ENCODE data around the gene SORCS2.

The SORCS2 gene

GRCh38 chr4:7182616-7183015 is 9.7 kb upstream of the SORCS2 start:
- Histone ChIP-seq H3K36me3 (ENCODE audit: insufficient read depth, low read length) (no peaks in the 10 kb centered on the region), H3K4me3 (ENCODE audit: low read length) (no peak overlapping the region), H3K4me1 (ENCODE audit: insufficient read depth, low read length) (no peaks in the 10 kb centered on the region), H3K9me3 (ENCODE audit: low read length) (no peaks in the 10 kb centered on the region), H3K27me3 (ENCODE audit: insufficient read depth, low read length) (no peaks in the 10 kb centered on the region), H2AFZ (ENCODE audit: low read depth, low read length) (no peak overlapping the region)

GRCh38 chr4:7183161-7183560 is 9.2 kb upstream of the SORCS2 start:
- Histone ChIP-seq H3K9me3 (ENCODE audit: low read length) (no peaks in the 10 kb centered on the region), H2AFZ (ENCODE audit: low read depth, low read length) (no peak overlapping the region), H3K4me3 (ENCODE audit: low read length) (no peak overlapping the region), H3K36me3 (ENCODE audit: insufficient read depth, low read length) (no peaks in the 10 kb centered on the region), H3K4me1 (ENCODE audit: insufficient read depth, low read length) (no peaks in the 10 kb centered on the region), H3K27me3 (ENCODE audit: insufficient read depth, low read length) (peaks cover 4% of the 10 kb centered on the region)

GRCh38 chr4:7183780-7184460 is 8.4 kb upstream of the SORCS2 start:
- Histone ChIP-seq H2AFZ (ENCODE audit: low read depth, low read length) (no peak overlapping the region), H3K4me3 (ENCODE audit: low read length) (no peak overlapping the region), H3K9me3 (ENCODE audit: low read length) (no peaks in the 10 kb centered on the region), H3K27me3 (ENCODE audit: insufficient read depth, low read length) (peaks cover 11% of the 10 kb centered on the region), H3K36me3 (ENCODE audit: insufficient read depth, low read length) (no peaks in the 10 kb centered on the region), H3K4me1 (ENCODE audit: insufficient read depth, low read length) (no peaks in the 10 kb centered on the region)

- no peaks in the 10 kb centered on the region for H3K36me3 ChIP-seq (ENCODE audit: insufficient read depth, low read length)
- H3K27me3 ChIP-seq (ENCODE audit: insufficient read depth, low read length): peaks cover 22% of the 10 kb centered on the region
- H2AFZ ChIP-seq (ENCODE audit: low read depth, low read length): no peak overlapping the region
- no peaks in the 10 kb centered on the region for H3K9me3 ChIP-seq (ENCODE audit: low read length)
- H3K4me3 ChIP-seq (ENCODE audit: low read length): no peak overlapping the region
- H3K4me1 ChIP-seq (ENCODE audit: insufficient read depth, low read length): no peaks in the 10 kb centered on the region
Observed at GRCh38 chr4:7185487-7186030, 6.8 kb upstream of the SORCS2 start.

- H3K4me1 ChIP-seq (ENCODE audit: insufficient read depth, low read length): no peaks in the 10 kb centered on the region
- no peak overlapping the region for H3K4me3 ChIP-seq (ENCODE audit: low read length)
- peaks cover 26% of the 10 kb centered on the region for H3K27me3 ChIP-seq (ENCODE audit: insufficient read depth, low read length)
- no peak overlapping the region for H2AFZ ChIP-seq (ENCODE audit: low read depth, low read length)
- H3K9me3 ChIP-seq (ENCODE audit: low read length): no peaks in the 10 kb centered on the region
- H3K36me3 ChIP-seq (ENCODE audit: insufficient read depth, low read length): no peaks in the 10 kb centered on the region
Observed at GRCh38 chr4:7186031-7186430, 6.3 kb upstream of the SORCS2 start.

GRCh38 chr4:7186516-7187167 is 5.7 kb upstream of the SORCS2 start:
- H3K4me1 ChIP-seq (ENCODE audit: insufficient read depth, low read length): no peaks in the 10 kb centered on the region
- H3K9me3 ChIP-seq (ENCODE audit: low read length): no peaks in the 10 kb centered on the region
- H2AFZ ChIP-seq (ENCODE audit: low read depth, low read length): no peak overlapping the region
- H3K27me3 ChIP-seq (ENCODE audit: insufficient read depth, low read length): peaks cover 32% of the 10 kb centered on the region
- H3K36me3 ChIP-seq (ENCODE audit: insufficient read depth, low read length): no peaks in the 10 kb centered on the region
- H3K4me3 ChIP-seq (ENCODE audit: low read length): no peak overlapping the region

- H3K9me3 ChIP-seq (ENCODE audit: low read length): no peaks in the 10 kb centered on the region
- H3K4me3 ChIP-seq (ENCODE audit: low read length): no peak overlapping the region
- no peaks in the 10 kb centered on the region for H3K4me1 ChIP-seq (ENCODE audit: insufficient read depth, low read length)
- no peak overlapping the region for H2AFZ ChIP-seq (ENCODE audit: low read depth, low read length)
- H3K27me3 ChIP-seq (ENCODE audit: insufficient read depth, low read length): peaks cover 36% of the 10 kb centered on the region
- H3K36me3 ChIP-seq (ENCODE audit: insufficient read depth, low read length): no peaks in the 10 kb centered on the region
Observed at GRCh38 chr4:7187168-7187535, 5.2 kb upstream of the SORCS2 start.

- Histone ChIP-seq H3K27me3 (ENCODE audit: insufficient read depth, low read length) (peaks cover 37% of the 10 kb centered on the region), H3K36me3 (ENCODE audit: insufficient read depth, low read length) (no peaks in the 10 kb centered on the region), H3K4me1 (ENCODE audit: insufficient read depth, low read length) (no peaks in the 10 kb centered on the region), H3K9me3 (ENCODE audit: low read length) (no peaks in the 10 kb centered on the region), H2AFZ (ENCODE audit: low read depth, low read length) (no peak overlapping the region), H3K4me3 (ENCODE audit: low read length) (no peak overlapping the region)
Observed at GRCh38 chr4:7187691-7188090, 4.6 kb upstream of the SORCS2 start.

GRCh38 chr4:7189066-7189465 is 3.3 kb upstream of the SORCS2 start:
- H3K4me3 ChIP-seq (ENCODE audit: low read length): no peak overlapping the region
- no peaks in the 10 kb centered on the region for H3K9me3 ChIP-seq (ENCODE audit: low read length)
- H3K27me3 ChIP-seq (ENCODE audit: insufficient read depth, low read length): peaks cover 51% of the 10 kb centered on the region
- no peak overlapping the region for H2AFZ ChIP-seq (ENCODE audit: low read depth, low read length)
- H3K4me1 ChIP-seq (ENCODE audit: insufficient read depth, low read length): no peaks in the 10 kb centered on the region
- H3K36me3 ChIP-seq (ENCODE audit: insufficient read depth, low read length): no peaks in the 10 kb centered on the region

- H3K4me1 ChIP-seq (ENCODE audit: insufficient read depth, low read length): no peaks in the 10 kb centered on the region
- no peaks in the 10 kb centered on the region for H3K36me3 ChIP-seq (ENCODE audit: insufficient read depth, low read length)
- H3K9me3 ChIP-seq (ENCODE audit: low read length): no peaks in the 10 kb centered on the region
- H2AFZ ChIP-seq (ENCODE audit: low read depth, low read length): no peak overlapping the region
- no peak overlapping the region for H3K4me3 ChIP-seq (ENCODE audit: low read length)
- peaks cover 57% of the 10 kb centered on the region for H3K27me3 ChIP-seq (ENCODE audit: insufficient read depth, low read length)
Observed at GRCh38 chr4:7189475-7190277, 2.7 kb upstream of the SORCS2 start.

- Histone ChIP-seq H3K9me3 (ENCODE audit: low read length) (no peaks in the 10 kb centered on the region), H3K27me3 (ENCODE audit: insufficient read depth, low read length) (peaks cover 62% of the 10 kb centered on the region), H3K4me1 (ENCODE audit: insufficient read depth, low read length) (no peaks in the 10 kb centered on the region), H3K4me3 (ENCODE audit: low read length) (no peak overlapping the region), H2AFZ (ENCODE audit: low read depth, low read length) (no peak overlapping the region), H3K36me3 (ENCODE audit: insufficient read depth, low read length) (no peaks in the 10 kb centered on the region)
Observed at GRCh38 chr4:7190278-7190594, 2.1 kb upstream of the SORCS2 start.

- Histone ChIP-seq H2AFZ (ENCODE audit: low read depth, low read length) (no peak overlapping the region), H3K27me3 (ENCODE audit: insufficient read depth, low read length) (peaks cover 69% of the 10 kb centered on the region), H3K9me3 (ENCODE audit: low read length) (no peaks in the 10 kb centered on the region), H3K36me3 (ENCODE audit: insufficient read depth, low read length) (no peaks in the 10 kb centered on the region), H3K4me1 (ENCODE audit: insufficient read depth, low read length) (no peaks in the 10 kb centered on the region), H3K4me3 (ENCODE audit: low read length) (no peak overlapping the region)
Observed at GRCh38 chr4:7190691-7191545, 1.4 kb upstream of the SORCS2 start.
